HG02678 (cell line): ENCODE results near the gene LDLRAD3.
"Not testable (repeated sequence)": the region's sequence is repeated elsewhere in the genome, so short reads cannot be mapped to it uniquely, and the experiment has no call there.

Source experiments
- ATAC-seq: cut with Tn5 transposase; IDR thresholded peaks from one replicate; pipeline ENCODE4 v1.9.1; 2021; ENCODE audit warnings: mild to moderate bottlenecking, moderate library complexity; ENCODE audit not compliant: unreplicated experiment

Gene LDLRAD3

GRCh38 chr11:36038541-36038940 is 94.7 kb downstream of the LDLRAD3 start:
- no peak for ATAC-seq

- no peak for ATAC-seq
These were observed 95.6 kb downstream of the LDLRAD3 start for GRCh38 chr11:36039471-36039870.

- no peak for ATAC-seq
These were observed 98.2 kb downstream of the LDLRAD3 start for GRCh38 chr11:36041988-36042611.

DNA sequence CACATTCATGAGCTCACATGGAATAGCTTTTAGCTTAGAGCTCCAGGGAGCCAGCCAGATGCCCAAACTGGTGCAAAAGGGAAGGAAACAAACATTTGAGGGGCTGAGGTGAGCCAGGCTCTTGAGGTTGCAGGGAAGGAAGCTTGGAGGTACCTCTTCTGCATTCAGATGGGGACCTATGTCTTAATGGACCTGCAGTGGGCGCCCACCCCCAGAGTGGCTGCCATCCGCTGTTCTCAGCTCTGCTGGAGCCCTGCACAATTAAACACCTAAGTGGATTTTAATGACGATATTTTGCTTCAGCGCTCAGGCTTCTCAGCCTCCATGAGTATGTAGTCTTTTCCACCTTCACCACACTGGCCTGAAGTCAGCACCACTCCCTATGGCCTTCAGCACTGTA is 100.8 kb downstream of the LDLRAD3 start:
- ATAC-seq: no peak

- ATAC-seq: not testable (repeated sequence)
These were observed 102.1 kb downstream of the LDLRAD3 start for GRCh38 chr11:36045945-36046344.

DNA sequence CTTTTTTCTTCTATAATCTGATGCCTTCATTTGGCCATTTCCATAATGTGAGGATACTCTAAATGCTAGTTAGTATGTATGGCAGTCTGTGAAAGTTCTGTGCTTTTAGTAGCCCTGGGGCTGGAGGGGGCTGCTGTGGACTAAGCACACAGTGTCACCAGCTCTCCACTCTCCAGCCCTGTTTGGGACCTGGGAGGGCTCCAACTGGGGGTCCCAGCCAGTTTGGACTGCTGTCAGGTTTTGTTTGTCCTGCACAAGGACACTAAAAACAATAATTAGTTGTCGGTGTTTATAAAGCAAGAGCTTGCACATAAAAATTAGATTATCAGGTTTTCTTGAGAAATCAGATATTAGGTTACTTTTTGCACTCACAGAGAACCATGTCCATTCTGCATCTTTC is 103.1 kb downstream of the LDLRAD3 start:
- ATAC-seq: no peak

- no peak for ATAC-seq
These were observed 103.5 kb downstream of the LDLRAD3 start for GRCh38 chr11:36047344-36047743.

- no peak for ATAC-seq
These were observed 104.8 kb downstream of the LDLRAD3 start for GRCh38 chr11:36048496-36049247.

GRCh38 chr11:36051235-36052144 is 107.6 kb downstream of the LDLRAD3 start:
- no peak for ATAC-seq

DNA sequence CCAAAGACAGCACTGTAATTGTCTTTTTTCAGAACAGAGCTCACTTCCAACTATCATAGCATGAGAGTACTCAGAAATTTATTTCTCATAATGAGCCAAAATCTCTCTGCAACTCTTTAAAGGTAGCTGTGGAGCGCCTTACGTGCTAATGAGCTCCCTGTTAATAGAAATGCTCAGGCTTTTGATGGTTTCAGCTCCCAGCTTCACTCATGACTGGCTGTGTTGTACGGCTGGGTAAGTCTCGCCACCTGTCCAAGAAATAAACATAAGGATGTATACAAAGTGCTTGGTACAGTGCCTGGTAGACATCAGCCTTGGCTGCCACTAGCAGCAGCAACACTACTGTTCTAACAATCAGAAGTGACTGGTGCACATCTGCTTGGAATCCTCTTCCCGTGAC is 109.4 kb downstream of the LDLRAD3 start:
- no peak for ATAC-seq

DNA sequence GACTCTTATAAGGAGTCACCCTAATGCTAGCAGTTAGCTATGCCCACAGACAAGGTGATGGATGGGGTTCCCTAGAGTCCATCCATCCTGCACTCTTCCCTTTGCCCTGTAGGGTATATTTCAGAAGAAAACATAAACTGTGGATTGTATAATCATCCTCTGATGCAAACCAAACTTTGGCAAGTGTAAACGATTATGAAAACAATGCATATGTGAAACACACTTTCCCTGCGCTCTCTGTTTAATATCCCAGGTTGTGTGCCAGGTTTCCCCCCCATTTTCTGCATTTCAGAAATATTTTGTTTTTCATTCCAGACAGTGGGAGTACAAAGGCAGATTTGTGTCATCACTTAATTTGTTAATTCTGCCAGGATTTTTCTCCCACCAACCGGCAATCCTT is 110.0 kb downstream of the LDLRAD3 start:
- no peak for ATAC-seq

DNA sequence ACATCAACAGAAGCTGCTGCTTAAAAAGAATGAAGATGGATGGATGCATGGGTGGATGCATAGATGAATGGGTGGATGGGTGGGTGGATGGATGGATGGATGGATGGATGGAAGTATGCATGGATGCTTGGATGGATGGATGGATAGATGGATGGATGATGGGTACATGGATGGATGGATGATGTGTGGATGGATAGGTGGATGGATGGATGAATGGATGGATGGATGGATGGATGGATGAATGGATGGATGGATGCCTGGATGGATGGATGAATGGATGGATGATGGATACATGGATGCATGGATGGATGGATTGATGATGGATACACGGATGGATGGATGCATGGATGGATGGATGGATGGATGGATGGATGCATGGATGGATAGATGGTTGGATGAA is 110.8 kb downstream of the LDLRAD3 start:
- ATAC-seq: no peak

DNA sequence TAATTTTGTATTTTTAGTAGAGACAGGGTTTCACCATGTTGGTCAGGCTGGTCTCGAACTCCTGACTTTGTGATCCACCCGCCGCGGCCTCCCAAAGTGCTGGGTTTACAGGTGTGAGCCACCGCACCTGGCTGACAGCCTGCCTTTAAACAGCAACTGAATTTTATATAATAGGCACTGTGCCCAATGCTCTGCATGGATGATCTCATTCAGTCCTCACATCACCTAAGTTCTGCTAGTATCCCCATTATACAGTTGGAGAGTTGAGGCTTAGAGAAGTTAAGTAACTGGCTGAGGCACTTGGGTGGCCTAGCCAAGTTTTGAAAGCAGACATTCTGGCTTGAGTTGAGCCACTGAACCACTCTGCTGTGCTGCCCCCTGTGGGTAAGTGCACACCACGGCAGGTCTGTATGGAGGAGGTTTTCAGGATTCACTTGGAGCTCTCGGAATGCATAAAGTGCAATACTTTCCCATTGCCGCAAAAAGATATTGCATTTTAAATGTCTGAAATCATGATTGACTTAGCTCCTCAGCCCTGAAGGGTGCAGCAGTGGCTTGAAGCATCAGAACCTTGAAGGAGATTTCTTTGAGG is 112.4 kb downstream of the LDLRAD3 start:
- ATAC-seq: no peak

GRCh38 chr11:36057379-36058042 is 113.6 kb downstream of the LDLRAD3 start:
- no peak for ATAC-seq

GRCh38 chr11:36059660-36060059 is 115.8 kb downstream of the LDLRAD3 start:
- no peak for ATAC-seq

GRCh38 chr11:36060926-36061325 is 117.1 kb downstream of the LDLRAD3 start:
- ATAC-seq: no peak

GRCh38 chr11:36061471-36061870 is 117.6 kb downstream of the LDLRAD3 start:
- ATAC-seq: no peak

DNA sequence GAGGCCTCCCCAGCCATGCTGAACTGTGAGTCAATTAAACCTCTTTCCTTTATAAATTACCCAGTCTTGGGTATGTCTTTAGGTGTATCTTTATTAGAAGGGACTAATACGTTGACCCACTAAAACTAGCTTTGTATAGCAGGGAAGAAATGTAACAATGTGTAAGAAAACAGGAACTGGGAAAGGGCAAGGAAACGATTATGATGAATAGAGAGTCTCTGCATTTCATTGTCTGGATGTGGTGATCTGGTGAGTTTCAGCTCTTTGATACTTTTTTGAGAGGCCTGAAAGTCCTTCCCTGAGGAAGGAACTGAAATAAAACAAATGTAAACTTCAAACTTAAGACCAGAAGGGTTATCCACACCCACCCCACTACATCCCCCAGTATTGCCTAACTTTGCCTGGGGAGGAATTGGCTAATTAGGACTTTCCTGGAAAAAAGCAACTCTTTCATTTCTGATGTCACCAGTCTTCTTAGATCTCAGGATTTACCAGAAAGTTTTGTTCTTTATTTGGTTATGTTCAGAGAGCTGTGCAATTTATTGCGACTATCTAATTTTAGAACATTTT is 119.0 kb downstream of the LDLRAD3 start:
- no peak for ATAC-seq

DNA sequence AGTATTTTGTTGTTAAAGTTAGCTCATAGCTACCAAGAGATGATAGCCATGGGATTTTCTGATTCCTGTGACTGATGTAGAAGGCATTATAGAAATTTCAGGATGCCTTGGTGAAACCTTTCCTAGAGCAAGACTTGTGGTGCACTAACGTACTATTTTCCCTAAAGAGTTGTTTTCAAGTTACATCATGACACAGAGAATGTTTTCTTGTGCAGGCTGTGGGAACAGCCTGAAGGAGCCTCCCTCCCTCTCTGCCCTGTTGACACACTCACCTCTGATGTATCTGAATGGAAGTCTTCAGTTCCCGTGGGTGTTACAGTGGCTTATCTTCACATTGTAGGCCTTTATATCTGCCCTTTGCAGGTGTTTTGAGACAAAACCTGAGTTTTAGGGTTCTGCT is 121.6 kb downstream of the LDLRAD3 start:
- no peak for ATAC-seq

- no peak for ATAC-seq
These were observed 123.0 kb downstream of the LDLRAD3 start for GRCh38 chr11:36066891-36067290.
